ENCODE results near the gene SLC25A33.

DNA sequence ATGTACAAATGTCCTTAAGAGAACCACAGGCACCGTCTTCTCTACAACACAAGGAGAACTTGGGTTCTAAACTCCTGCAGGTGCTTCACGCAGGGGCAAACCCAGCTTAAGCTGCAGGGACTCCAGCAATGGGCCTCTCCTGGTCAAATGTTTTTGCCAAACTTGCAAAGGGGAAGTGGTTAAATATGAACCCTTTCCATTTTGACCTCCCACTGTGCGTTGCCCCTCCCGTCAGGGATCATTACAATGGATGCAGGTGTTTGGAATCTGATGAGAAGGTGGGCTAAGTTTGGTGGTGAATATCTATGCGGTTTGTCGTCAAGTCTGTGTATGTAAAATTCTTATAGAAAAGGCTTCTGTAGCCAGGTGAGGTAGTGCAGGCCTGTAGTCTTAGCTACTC lies 29.1 kb upstream of the SLC25A33 start:
- TF ChIP-seq POLR2AphosphoS5 (IDR thresholded peaks at IDR 0.05; ENCODE audit: low read depth, low read length) (no peak), NRF1 (IDR thresholded peaks at IDR 0.05; ENCODE audit: low read depth, low read length) (no peak), SP1 (IDR thresholded peaks at IDR 0.05; ENCODE audit: low read depth, low read length) (no peak), RAD21 (IDR thresholded peaks at IDR 0.05 in 1 of 2, conservative IDR thresholded peaks at IDR 0.05 in 1 of 2; ENCODE audit: low read depth in 2 of 2, low read length in 2 of 2) (no peak), CEBPB (IDR thresholded peaks at IDR 0.05; ENCODE audit: low read depth, low read length) (no peak), KDM5A (IDR thresholded peaks at IDR 0.05; ENCODE audit: low read length) (no peak), POLR2A (IDR thresholded peaks at IDR 0.05; ENCODE audit: control extremely low read depth in 1 of 2, low read depth in 2 of 2, low read length in 2 of 2) (no peak)
- TF ChIP-seq, protein P1, sequence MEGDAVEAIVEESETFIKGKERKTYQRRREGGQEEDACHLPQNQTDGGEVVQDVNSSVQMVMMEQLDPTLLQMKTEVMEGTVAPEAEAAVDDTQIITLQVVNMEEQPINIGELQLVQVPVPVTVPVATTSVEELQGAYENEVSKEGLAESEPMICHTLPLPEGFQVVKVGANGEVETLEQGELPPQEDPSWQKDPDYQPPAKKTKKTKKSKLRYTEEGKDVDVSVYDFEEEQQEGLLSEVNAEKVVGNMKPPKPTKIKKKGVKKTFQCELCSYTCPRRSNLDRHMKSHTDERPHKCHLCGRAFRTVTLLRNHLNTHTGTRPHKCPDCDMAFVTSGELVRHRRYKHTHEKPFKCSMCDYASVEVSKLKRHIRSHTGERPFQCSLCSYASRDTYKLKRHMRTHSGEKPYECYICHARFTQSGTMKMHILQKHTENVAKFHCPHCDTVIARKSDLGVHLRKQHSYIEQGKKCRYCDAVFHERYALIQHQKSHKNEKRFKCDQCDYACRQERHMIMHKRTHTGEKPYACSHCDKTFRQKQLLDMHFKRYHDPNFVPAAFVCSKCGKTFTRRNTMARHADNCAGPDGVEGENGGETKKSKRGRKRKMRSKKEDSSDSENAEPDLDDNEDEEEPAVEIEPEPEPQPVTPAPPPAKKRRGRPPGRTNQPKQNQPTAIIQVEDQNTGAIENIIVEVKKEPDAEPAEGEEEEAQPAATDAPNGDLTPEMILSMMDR (IDR thresholded peaks at IDR 0.05; ENCODE audit: control extremely low read depth in 1 of 3, insufficient read depth in 1 of 3, low read depth in 1 of 3, low read length in 3 of 3), result no peak
- TF ChIP-seq, protein P2, sequence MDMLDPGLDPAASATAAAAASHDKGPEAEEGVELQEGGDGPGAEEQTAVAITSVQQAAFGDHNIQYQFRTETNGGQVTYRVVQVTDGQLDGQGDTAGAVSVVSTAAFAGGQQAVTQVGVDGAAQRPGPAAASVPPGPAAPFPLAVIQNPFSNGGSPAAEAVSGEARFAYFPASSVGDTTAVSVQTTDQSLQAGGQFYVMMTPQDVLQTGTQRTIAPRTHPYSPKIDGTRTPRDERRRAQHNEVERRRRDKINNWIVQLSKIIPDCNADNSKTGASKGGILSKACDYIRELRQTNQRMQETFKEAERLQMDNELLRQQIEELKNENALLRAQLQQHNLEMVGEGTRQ (IDR thresholded peaks at IDR 0.05; ENCODE audit: low read length), result no peak
- TF ChIP-seq, protein P3, sequence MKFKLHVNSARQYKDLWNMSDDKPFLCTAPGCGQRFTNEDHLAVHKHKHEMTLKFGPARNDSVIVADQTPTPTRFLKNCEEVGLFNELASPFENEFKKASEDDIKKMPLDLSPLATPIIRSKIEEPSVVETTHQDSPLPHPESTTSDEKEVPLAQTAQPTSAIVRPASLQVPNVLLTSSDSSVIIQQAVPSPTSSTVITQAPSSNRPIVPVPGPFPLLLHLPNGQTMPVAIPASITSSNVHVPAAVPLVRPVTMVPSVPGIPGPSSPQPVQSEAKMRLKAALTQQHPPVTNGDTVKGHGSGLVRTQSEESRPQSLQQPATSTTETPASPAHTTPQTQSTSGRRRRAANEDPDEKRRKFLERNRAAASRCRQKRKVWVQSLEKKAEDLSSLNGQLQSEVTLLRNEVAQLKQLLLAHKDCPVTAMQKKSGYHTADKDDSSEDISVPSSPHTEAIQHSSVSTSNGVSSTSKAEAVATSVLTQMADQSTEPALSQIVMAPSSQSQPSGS (IDR thresholded peaks at IDR 0.05; ENCODE audit: low read length), result no peak

Data from H1 (cell line).